ENCODE results near the gene IL31RA.
"Not testable (repeated sequence)": the region's sequence is repeated elsewhere in the genome, so short reads cannot be mapped to it uniquely, and the experiment has no call there.

The IL31RA gene

GRCh38 chr5:55850839-55851674 is at the start of gene IL31RA:
Gene IL31RA, plus strand, starts transcription at chr5:55851357. Its CDS starts 214 bp downstream, at chr5:55851571.
- no peak for DNase-seq (ENCODE audit: low read depth in 2 of 2)

GRCh38 chr5:55808814-55809213 is 42.3 kb upstream of the IL31RA start:
- not testable (repeated sequence) for DNase-seq (ENCODE audit: low read depth in 2 of 2)

- DNase-seq (ENCODE audit: low read depth in 2 of 2), result not testable (repeated sequence)
These were observed 35.2 kb upstream of the IL31RA start for GRCh38 chr5:55815939-55816338.

- no peak for DNase-seq (ENCODE audit: low read depth in 2 of 2)
These were observed 34.8 kb upstream of the IL31RA start for GRCh38 chr5:55816342-55816741.

- DNase-seq (ENCODE audit: low read depth in 2 of 2), result no peak
These were observed 34.1 kb upstream of the IL31RA start for GRCh38 chr5:55817030-55817429.

GRCh38 chr5:55820488-55820887 is 30.7 kb upstream of the IL31RA start:
- no peak for DNase-seq (ENCODE audit: low read depth in 2 of 2)

GRCh38 chr5:55821731-55822512 is 29.2 kb upstream of the IL31RA start:
- DNase-seq (ENCODE audit: low read depth in 2 of 2), result peak in 1 of 2 donors; percentile 2

GRCh38 chr5:55823151-55823796 is 27.9 kb upstream of the IL31RA start:
- DNase-seq (ENCODE audit: low read depth in 2 of 2), result no peak

GRCh38 chr5:55829956-55830355 is 21.2 kb upstream of the IL31RA start:
- DNase-seq (ENCODE audit: low read depth in 2 of 2), result no peak

- no peak for DNase-seq (ENCODE audit: low read depth in 2 of 2)
These were observed 18.7 kb upstream of the IL31RA start for GRCh38 chr5:55832446-55832845.

- no peak for DNase-seq (ENCODE audit: low read depth in 2 of 2)
These were observed 15.0 kb upstream of the IL31RA start for GRCh38 chr5:55836191-55836590.

- no peak for DNase-seq (ENCODE audit: low read depth in 2 of 2)
These were observed 9.2 kb upstream of the IL31RA start for GRCh38 chr5:55841976-55842375.

- no peak for DNase-seq (ENCODE audit: low read depth in 2 of 2)
These were observed 3.3 kb upstream of the IL31RA start for GRCh38 chr5:55847837-55848236.

GRCh38 chr5:55848783-55849182 is 2.4 kb upstream of the IL31RA start:
- DNase-seq (ENCODE audit: low read depth in 2 of 2), result no peak

- no peak for DNase-seq (ENCODE audit: low read depth in 2 of 2)
These were observed 470 bp downstream of the IL31RA start for GRCh38 chr5:55851675-55851979.

- no peak for DNase-seq (ENCODE audit: low read depth in 2 of 2)
These were observed 1.3 kb downstream of the IL31RA start for GRCh38 chr5:55852503-55852902.

- no peak for DNase-seq (ENCODE audit: low read depth in 2 of 2)
These were observed 2.0 kb downstream of the IL31RA start for GRCh38 chr5:55853041-55853670.

GRCh38 chr5:55853818-55854217 is 2.7 kb downstream of the IL31RA start:
- no peak for DNase-seq (ENCODE audit: low read depth in 2 of 2)

- DNase-seq (ENCODE audit: low read depth in 2 of 2), result no peak
These were observed 4.4 kb downstream of the IL31RA start for GRCh38 chr5:55855509-55855908.

GRCh38 chr5:55856516-55857246 is 5.5 kb downstream of the IL31RA start:
- DNase-seq (ENCODE audit: low read depth in 2 of 2), result no peak

GRCh38 chr5:55857247-55857640 is 6.1 kb downstream of the IL31RA start:
- no peak for DNase-seq (ENCODE audit: low read depth in 2 of 2)
